DOHH2 (cell line): Measurements from ENCODE around the gene RSAD2.
"Not testable (repeated sequence)": the region's sequence is repeated elsewhere in the genome, so short reads cannot be mapped to it uniquely, and the experiment has no call there.

Source experiments
- H3F3A ChIP-seq: fragments of 200-600 bp; sonication (generic), shearing (Covaris generic); 2 replicates; pipeline ENCODE4 v1.6.0; 2016; ENCODE audit warnings: antibody characterized with exemption, mild to moderate bottlenecking; ENCODE audit not compliant: control insufficient read depth, insufficient read depth
- H3K27ac ChIP-seq: fragments of 200-600 bp; sonication (generic); 2 replicates; pipeline ENCODE4 v1.5.1; 2014; ENCODE audit warnings: low read depth, mild to moderate bottlenecking, low read length, moderate library complexity
- H3K27me3 ChIP-seq: fragments of 200-600 bp; sonication (generic); 2 replicates; pipeline ENCODE4 v1.6.1; 2014; ENCODE audit warnings: mild to moderate bottlenecking, low read length, mixed read lengths; ENCODE audit not compliant: control insufficient read depth
- H3K36me3 ChIP-seq: fragments of 200-600 bp; sonication (generic); 2 replicates; pipeline ENCODE4 v1.6.1; 2014; ENCODE audit warnings: mild to moderate bottlenecking, low read length, moderate library complexity, mixed read lengths; ENCODE audit not compliant: control insufficient read depth
- H3K4me1 ChIP-seq: fragments of 200-600 bp; sonication (generic); 2 replicates; pipeline ENCODE4 v1.6.1; 2014; ENCODE audit warnings: mild to moderate bottlenecking, low read length, mixed read lengths; ENCODE audit not compliant: control insufficient read depth
- H3K4me2 ChIP-seq: fragments of 200-600 bp; sonication (generic); 2 replicates; pipeline ENCODE4 v1.6.0; 2014; ENCODE audit warnings: mild to moderate bottlenecking, low read length, moderate library complexity
- H3K4me3 ChIP-seq: fragments of 200-600 bp; sonication (generic); 2 replicates; pipeline ENCODE4 v1.5.1; 2014; ENCODE audit warnings: mild to moderate bottlenecking, low read length, mixed read lengths
- H3K79me2 ChIP-seq: fragments of 200-600 bp; sonication (generic); 2 replicates; pipeline ENCODE4 v1.6.1; 2014; ENCODE audit warnings: mild to moderate bottlenecking, low read length, mixed read lengths; ENCODE audit not compliant: control insufficient read depth
- H3K9me2 ChIP-seq: fragments of 200-600 bp; sonication (generic); replicated peaks from 2 replicates; pipeline ENCODE4 v1.6.1; 2014; ENCODE audit warnings: mild to moderate bottlenecking, low read length, mixed read lengths; ENCODE audit not compliant: control insufficient read depth
- H3K9me3 ChIP-seq: fragments of 200-600 bp; sonication (generic); 2 replicates; pipeline ENCODE4 v1.6.1; 2014; ENCODE audit warnings: antibody characterized with exemption, low read length, mixed read lengths; ENCODE audit not compliant: control insufficient read depth, insufficient read depth
- H4K20me1 ChIP-seq: fragments of 200-600 bp; sonication (generic); 2 replicates; pipeline ENCODE4 v1.6.0; 2014; ENCODE audit warnings: low read depth, mild to moderate bottlenecking, antibody characterized with exemption, low read length, moderate library complexity; ENCODE audit not compliant: control insufficient read depth, insufficient read depth
- CTCF ChIP-seq: fragments of 200-600 bp; sonication (generic); IDR thresholded peaks from one replicate; pipeline ENCODE4 v1.5.1; 2014; ENCODE audit warnings: antibody characterized with exemption, mild to moderate bottlenecking, low read depth, low read length; ENCODE audit not compliant: poor library complexity, severe bottlenecking
- EZH2phosphoT487 ChIP-seq: fragments of 200-600 bp; sonication (generic); IDR thresholded peaks from 2 replicates; pipeline ENCODE4 v1.6.1; 2017; ENCODE audit warnings: borderline replicate concordance, mild to moderate bottlenecking, antibody characterized with exemption, low read length, moderate library complexity, mixed read lengths

RSAD2 gene

GRCh38 chr2:6934345-6934744 lies 56.8 kb downstream of the RSAD2 start:
- Histone ChIP-seq H3K4me1 (no peaks in the 10 kb centered on the region), H3K36me3 (no peaks in the 10 kb centered on the region), H3F3A (no peaks in the 10 kb centered on the region), H3K27ac (no peak overlapping the region), H3K79me2 (no peaks in the 10 kb centered on the region), H4K20me1 (no peaks in the 10 kb centered on the region), H3K9me2 (no peaks in the 10 kb centered on the region), H3K4me2 (no peak overlapping the region), H3K4me3 (no peak overlapping the region), H3K27me3 (no peaks in the 10 kb centered on the region), H3K9me3 (no peaks in the 10 kb centered on the region)
- TF ChIP-seq CTCF (no peak), EZH2phosphoT487 (no peak)

GRCh38 chr2:6934758-6935651 lies 57.4 kb downstream of the RSAD2 start:
- Histone ChIP-seq H3K79me2 (no peaks in the 10 kb centered on the region), H3K4me2 (no peak overlapping the region), H3K27me3 (no peaks in the 10 kb centered on the region), H3K4me1 (no peaks in the 10 kb centered on the region), H3K27ac (no peak overlapping the region), H3K9me2 (no peaks in the 10 kb centered on the region), H3K9me3 (no peaks in the 10 kb centered on the region), H4K20me1 (no peaks in the 10 kb centered on the region), H3K4me3 (no peak overlapping the region), H3F3A (no peaks in the 10 kb centered on the region), H3K36me3 (no peaks in the 10 kb centered on the region)
- TF ChIP-seq CTCF (no peak), EZH2phosphoT487 (no peak)

- not testable (repeated sequence) for H3K4me2 ChIP-seq, H3K4me3 ChIP-seq, H3K27me3 ChIP-seq, H3K9me2 ChIP-seq, H3K79me2 ChIP-seq, H4K20me1 ChIP-seq, H3K27ac ChIP-seq, H3K4me1 ChIP-seq, H3K9me3 ChIP-seq, H3F3A ChIP-seq, H3K36me3 ChIP-seq
Measured at GRCh38 chr2:6935652-6936020, 58.1 kb downstream of the RSAD2 start.

GRCh38 chr2:6937157-6937556 lies 59.6 kb downstream of the RSAD2 start:
- Histone ChIP-seq H3K36me3 (no peaks in the 10 kb centered on the region), H3K27me3 (no peaks in the 10 kb centered on the region), H3K27ac (no peak overlapping the region), H3K4me1 (no peaks in the 10 kb centered on the region), H3K9me3 (no peaks in the 10 kb centered on the region), H4K20me1 (no peaks in the 10 kb centered on the region), H3F3A (no peaks in the 10 kb centered on the region), H3K4me3 (no peak overlapping the region), H3K9me2 (no peaks in the 10 kb centered on the region), H3K79me2 (no peaks in the 10 kb centered on the region), H3K4me2 (no peak overlapping the region)
- TF ChIP-seq EZH2phosphoT487, result no peak
- no peak for TF ChIP-seq CTCF
